ENCODE data around the gene CFAP61. TPM values are rescaled to one million over a fixed set of nuclear protein-coding genes. Genes with fewer than 3 reads are reported as not detected.

CFAP61 gene
- total and polyA plus RNA-seq, 2 donors from 2014 or later: 0.58 to 2.6 TPM

GRCh38 chr20:20367575-20368417 lies 315.5 kb downstream of the CFAP61 start, which contains the start of gene INSM1:
Gene INSM1 (plus strand): TSS chr20:20368104. CDS start chr20:20368268, 164 bp downstream.
- Histone ChIP-seq H3K36me3 (ENCODE audit: control insufficient read depth in 2 of 3, insufficient read depth in 3 of 3, low read length in 3 of 3) (no peaks in the 10 kb centered on the region), H3K4me3 (ENCODE audit: low read length in 3 of 3) (no peak within 1 kb of the TSS), H3K27me3 (ENCODE audit: control insufficient read depth, insufficient read depth, low read length) (peaks cover 50% of the 10 kb centered on the region), H3K4me1 (ENCODE audit: control insufficient read depth in 2 of 3, insufficient read depth in 2 of 3, low read depth in 1 of 3, low read length in 3 of 3) (peaks cover 0 to 11% (median 0%) of the 10 kb centered on the region in 3 donors), H3K9ac (ENCODE audit: low read length in 3 of 3) (no peak within 1 kb of the TSS), H3K9me3 (ENCODE audit: control insufficient read depth in 2 of 3, insufficient read depth in 1 of 3, low read length in 3 of 3) (no peaks in the 10 kb centered on the region), H3K27ac (ENCODE audit: low read depth in 2 of 2, low read length in 2 of 2) (no peak within 1 kb of the TSS)
- intact Hi-C loops (cut with DNase I): no loop called here
- DNase-seq (peak in 2 of 5 donors; percentile 70 to 71), FAIRE-seq (no peak)
- no peak for TF ChIP-seq CTCF (IDR thresholded peaks at IDR 0.05; ENCODE audit: borderline replicate concordance, extremely low read depth, insufficient read depth)

- H3K9me3 ChIP-seq (ENCODE audit: control insufficient read depth in 2 of 3, insufficient read depth in 1 of 3, low read length in 3 of 3): no peaks in the 10 kb centered on the region
- DNase-seq: peak in 2 of 5 donors; percentile 57 to 62
- H3K9ac ChIP-seq (ENCODE audit: low read length in 3 of 3): no peak overlapping the region
- no peak for TF ChIP-seq CTCF (IDR thresholded peaks at IDR 0.05; ENCODE audit: borderline replicate concordance, extremely low read depth, insufficient read depth)
- no peaks in the 10 kb centered on the region for H3K36me3 ChIP-seq (ENCODE audit: control insufficient read depth in 2 of 3, insufficient read depth in 3 of 3, low read length in 3 of 3)
- no peak overlapping the region for H3K27ac ChIP-seq (ENCODE audit: low read depth in 2 of 2, low read length in 2 of 2)
- no peak for FAIRE-seq
- intact Hi-C loops (cut with DNase I): no loop called here
- peaks cover 0 to 10% (median 0%) of the 10 kb centered on the region in 3 donors for H3K4me1 ChIP-seq (ENCODE audit: control insufficient read depth in 2 of 3, insufficient read depth in 2 of 3, low read depth in 1 of 3, low read length in 3 of 3)
- H3K27me3 ChIP-seq (ENCODE audit: control insufficient read depth, insufficient read depth, low read length): peaks cover 51% of the 10 kb centered on the region
- H3K4me3 ChIP-seq (ENCODE audit: low read length in 3 of 3): no peak overlapping the region
Observed at GRCh38 chr20:20368418-20369249, 316.3 kb downstream of the CFAP61 start.

GRCh38 chr20:20369250-20370093 lies 317.1 kb downstream of the CFAP61 start:
- Histone ChIP-seq H3K9ac (ENCODE audit: low read length in 3 of 3) (no peak overlapping the region), H3K9me3 (ENCODE audit: control insufficient read depth in 2 of 3, insufficient read depth in 1 of 3, low read length in 3 of 3) (no peaks in the 10 kb centered on the region), H3K4me1 (ENCODE audit: control insufficient read depth in 2 of 3, insufficient read depth in 2 of 3, low read depth in 1 of 3, low read length in 3 of 3) (peaks cover 0 to 8% (median 0%) of the 10 kb centered on the region in 3 donors), H3K27ac (ENCODE audit: low read depth in 2 of 2, low read length in 2 of 2) (no peak overlapping the region), H3K27me3 (ENCODE audit: control insufficient read depth, insufficient read depth, low read length) (peaks cover 48% of the 10 kb centered on the region), H3K36me3 (ENCODE audit: control insufficient read depth in 2 of 3, insufficient read depth in 3 of 3, low read length in 3 of 3) (no peaks in the 10 kb centered on the region), H3K4me3 (ENCODE audit: low read length in 3 of 3) (no peak overlapping the region)
- no peak for TF ChIP-seq CTCF (IDR thresholded peaks at IDR 0.05; ENCODE audit: borderline replicate concordance, extremely low read depth, insufficient read depth)
- intact Hi-C loops (cut with DNase I): loop anchor here (10.0 kb wide), 1 partner anchor 65 kb away; no protein-coding TSS in a partner anchor
- peak in 4 of 5 donors; percentile 44 to 71 (median 60) for DNase-seq
- FAIRE-seq: no peak

Measured in kidney (tissue), 14 donors.